B cell (primary cell): ENCODE data around the gene MBNL2.

ENCODE experiments used
- EZH2 ChIP-seq: IDR thresholded peaks from 2 replicates; pipeline ENCODE4 v1.6.1; 2012; ENCODE audit warnings: borderline replicate concordance, low read depth, mild to moderate bottlenecking, moderate library complexity, low read length; ENCODE audit not compliant: insufficient read depth, poor library complexity, severe bottlenecking
- TF ChIP-seq, protein P1 (sequence below): fragments of 200-600 bp; IDR thresholded peaks from one replicate; pipeline ENCODE4 v1.8.0; 2022; ENCODE audit warnings: antibody characterized with exemption, mild to moderate bottlenecking

DNA sequence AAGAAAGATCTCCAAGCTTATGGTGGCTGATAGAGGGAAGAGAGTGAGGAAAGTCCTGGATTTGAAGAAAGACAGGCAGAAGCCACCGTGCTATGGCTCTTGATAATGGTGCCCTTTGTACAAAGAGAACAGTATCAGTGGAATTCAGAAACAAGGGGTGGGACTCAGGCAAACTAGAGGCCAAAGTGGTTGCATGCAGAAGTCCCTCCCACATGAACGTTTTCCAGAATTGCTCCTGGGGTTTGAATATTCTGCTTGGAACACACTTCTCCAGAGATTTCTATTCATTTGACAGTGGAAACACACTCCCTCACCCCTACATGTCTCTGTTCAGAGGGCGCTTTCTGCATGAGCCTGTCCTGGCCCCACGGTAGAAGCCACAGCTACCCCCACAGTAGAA is 10.1 kb upstream of the MBNL2 start:
- TF ChIP-seq, protein P1, sequence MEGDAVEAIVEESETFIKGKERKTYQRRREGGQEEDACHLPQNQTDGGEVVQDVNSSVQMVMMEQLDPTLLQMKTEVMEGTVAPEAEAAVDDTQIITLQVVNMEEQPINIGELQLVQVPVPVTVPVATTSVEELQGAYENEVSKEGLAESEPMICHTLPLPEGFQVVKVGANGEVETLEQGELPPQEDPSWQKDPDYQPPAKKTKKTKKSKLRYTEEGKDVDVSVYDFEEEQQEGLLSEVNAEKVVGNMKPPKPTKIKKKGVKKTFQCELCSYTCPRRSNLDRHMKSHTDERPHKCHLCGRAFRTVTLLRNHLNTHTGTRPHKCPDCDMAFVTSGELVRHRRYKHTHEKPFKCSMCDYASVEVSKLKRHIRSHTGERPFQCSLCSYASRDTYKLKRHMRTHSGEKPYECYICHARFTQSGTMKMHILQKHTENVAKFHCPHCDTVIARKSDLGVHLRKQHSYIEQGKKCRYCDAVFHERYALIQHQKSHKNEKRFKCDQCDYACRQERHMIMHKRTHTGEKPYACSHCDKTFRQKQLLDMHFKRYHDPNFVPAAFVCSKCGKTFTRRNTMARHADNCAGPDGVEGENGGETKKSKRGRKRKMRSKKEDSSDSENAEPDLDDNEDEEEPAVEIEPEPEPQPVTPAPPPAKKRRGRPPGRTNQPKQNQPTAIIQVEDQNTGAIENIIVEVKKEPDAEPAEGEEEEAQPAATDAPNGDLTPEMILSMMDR, result no peak
- no peak for TF ChIP-seq EZH2
